Smooth muscle cell of the brain vasculature (primary cell): Measurements from ENCODE around the gene ACTR1A.

Experiments
- DNase-seq: peaks from one replicate; pipeline ENCODE4 v3.0.0-alpha.2; 2012; ENCODE audit warnings: low read depth, low spot score

The ACTR1A gene

DNA sequence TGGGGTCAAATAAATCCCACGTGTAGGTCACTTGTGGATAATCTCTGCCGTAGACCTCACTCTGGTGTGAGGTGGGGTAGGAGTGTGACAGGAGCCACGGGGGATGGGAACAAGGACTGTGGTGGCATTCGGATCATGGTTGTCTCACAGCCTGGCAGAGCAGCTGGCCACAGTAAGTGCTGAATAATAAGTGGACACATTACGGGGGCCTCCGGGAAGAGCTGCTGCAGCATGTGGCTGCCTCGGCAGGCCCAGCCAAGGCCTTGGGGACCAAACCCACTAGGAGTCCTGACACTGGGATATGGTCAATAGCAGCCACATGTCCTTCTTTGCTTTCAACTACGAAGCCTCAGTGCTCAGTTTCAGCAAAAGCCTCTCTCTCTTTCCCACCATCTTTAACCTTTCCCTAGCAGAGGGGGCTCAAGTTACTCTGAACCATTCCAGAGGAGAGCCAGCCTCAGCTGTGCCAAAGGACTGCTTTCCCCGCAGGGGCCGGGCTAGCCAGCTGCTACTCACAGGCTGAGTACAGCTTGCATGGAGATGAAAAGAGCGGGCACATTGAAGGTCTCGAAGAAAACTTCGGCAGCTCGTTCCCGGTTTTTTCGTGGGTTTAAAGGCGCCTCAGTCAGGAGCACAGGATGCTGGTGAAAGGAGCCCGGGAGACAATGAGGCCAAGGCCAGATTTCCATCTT is 17.3 kb downstream of the ACTR1A start:
- no peak for DNase-seq

DNA sequence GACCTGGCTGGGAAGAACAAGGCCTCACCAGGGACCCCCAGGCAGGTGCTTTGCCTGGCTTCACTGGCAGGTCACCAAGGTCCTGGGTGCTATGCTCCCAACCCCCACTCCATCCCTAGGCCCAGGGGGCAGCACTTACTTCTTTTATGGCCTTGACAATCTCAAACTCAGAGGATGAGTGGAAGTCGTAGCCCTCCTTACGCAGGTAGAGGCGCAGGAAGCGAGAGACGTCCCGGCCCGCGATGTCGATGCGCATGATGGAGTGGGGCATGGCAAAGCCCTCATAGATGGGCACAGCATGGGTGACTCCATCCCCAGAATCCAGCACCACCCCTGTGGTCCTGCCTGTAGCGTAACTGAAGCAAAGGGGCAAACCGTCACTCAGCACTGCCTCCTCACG is 18.5 kb downstream of the ACTR1A start:
- DNase-seq: no peak

DNA sequence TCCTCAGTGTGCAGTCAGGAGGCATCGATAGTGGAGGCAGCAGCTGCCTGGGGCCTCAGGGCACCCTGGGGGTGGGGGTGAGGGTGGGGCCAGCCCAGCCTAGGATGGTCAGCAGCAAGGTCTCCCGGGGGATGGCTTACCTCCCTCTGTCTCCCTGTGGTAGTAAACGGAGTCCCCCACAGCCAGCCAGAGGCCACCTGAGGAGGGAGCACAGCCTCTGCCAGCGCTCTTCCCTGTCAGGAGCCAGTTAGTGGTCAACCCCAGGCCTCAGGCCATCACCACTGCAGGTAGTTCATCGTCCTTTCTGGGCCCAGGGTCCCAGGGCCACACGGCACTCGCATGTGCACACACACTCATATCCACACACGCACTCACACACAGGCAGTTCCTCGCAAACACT is 22.1 kb downstream of the ACTR1A start:
- no peak for DNase-seq

DNA sequence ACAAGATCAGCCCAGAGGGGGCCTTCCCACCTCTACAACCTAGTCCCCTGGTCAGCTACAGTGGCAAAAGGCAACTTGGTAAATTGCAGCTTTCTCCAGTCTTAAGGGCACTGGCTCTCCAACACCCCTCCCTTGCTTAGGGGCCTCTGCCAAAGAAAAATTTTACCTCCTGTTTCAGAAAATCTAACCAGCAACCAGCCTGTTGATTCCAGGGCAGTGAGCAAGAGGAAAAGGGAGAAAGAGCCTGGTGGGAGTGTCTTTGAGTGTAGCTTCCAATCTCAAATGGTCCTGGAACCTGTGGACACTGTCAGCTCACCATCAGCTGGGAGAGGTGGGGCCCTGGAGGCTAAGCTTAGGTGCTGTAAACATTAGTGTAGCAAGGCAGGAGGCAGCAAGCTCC is 22.9 kb downstream of the ACTR1A start:
- DNase-seq: no peak

DNA sequence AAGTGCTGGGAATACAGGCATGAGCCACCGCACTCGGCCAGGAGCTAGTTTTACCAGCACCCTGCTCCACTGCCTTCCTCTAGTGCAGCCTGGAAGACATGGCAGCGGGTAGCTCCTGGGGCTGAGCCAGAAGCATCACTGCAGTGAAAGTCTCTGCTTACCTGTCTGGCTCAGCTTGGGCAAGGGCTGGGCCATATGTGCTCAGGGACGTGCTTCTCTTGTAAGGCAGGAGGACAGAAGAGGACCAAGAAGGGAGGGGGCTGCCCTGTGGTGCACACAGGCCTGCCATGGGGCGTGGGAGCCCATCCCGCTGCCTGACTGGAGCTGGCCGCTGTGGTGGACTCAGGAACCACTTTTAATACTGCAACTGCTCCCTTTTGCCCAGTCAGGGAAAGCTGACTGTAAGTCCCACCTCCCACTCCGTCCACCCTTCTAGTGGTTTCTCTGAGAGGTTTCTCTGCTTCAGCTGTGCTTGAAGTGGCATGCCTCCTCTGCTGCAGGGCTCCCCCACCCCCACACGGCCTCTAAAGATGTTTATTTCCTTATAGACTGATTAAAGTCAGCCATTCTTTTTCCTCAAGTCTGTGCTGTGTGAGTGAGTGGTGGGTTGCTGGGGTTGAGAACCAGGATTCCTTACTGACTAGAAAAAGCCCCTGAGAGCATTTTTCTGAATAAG is 25.9 kb downstream of the ACTR1A start:
- no peak for DNase-seq

DNA sequence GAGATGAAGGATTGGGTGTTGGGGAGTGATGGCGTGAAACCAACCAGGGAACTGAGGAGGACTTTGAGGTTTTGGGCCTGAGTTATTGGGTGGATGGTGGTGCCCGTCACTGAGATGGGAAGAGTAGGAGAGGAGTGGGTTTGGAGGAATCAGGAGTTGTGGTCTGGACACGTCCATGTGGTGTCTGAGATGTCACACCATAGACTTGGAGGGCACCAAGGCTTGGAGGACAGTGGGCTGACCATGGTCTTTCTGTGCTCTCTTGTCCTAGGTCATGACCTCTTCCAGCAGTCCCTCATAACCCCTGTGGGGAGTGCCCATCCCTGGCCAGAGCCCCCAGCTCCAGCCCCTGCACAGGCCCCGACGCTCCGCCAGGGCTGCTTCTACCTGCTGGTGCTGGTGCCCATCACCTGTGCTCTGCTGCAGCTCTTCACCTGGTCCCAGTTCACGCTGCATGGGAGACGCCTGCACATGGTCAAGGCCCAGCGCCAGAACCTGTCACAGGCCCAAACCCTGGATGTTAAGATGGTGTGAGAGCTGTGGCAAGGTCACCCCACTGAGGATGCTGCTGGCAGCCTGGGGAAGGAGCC is 27.0 kb downstream of the ACTR1A start:
- no peak for DNase-seq

DNA sequence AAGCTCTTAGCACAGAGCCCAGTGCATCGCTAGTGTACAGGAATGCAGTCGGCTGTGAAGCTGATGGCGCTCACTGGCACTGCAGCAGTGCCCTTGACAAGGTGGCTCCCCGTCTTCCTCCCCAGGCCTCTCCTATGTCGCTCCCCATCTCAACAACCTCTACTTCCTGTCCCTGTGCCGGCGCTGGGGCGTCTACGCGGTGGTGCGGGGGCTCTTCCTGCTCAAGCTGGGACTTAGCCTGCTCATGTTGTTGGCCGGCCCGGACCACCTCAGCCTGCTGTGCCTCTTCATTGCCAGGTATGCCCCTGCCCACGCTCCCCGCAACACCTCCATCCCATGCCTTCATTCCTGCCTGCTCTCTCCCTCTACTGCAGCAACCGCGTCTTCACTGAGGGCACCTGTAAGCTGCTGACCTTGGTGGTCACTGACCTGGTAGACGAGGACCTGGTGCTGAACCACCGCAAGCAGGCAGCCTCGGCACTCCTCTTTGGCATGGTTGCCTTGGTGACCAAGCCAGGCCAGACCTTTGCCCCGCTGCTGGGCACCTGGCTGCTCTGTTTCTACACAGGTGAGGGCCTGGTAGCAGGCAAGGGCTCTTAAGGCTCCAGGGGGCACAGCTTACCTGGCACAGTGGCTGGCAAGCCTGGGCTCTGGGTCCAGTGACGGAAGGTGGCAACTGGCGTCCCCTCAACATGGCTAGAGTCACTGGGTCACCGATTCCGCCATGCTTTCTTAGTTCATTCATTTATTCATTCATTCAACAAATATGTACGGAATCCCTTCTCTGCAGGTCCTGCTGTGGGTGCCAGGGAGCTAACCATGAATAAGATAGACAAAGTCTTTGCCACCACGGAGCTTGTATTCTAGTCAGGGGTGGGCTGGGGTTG is 28.8 kb downstream of the ACTR1A start:
- no peak for DNase-seq

DNA sequence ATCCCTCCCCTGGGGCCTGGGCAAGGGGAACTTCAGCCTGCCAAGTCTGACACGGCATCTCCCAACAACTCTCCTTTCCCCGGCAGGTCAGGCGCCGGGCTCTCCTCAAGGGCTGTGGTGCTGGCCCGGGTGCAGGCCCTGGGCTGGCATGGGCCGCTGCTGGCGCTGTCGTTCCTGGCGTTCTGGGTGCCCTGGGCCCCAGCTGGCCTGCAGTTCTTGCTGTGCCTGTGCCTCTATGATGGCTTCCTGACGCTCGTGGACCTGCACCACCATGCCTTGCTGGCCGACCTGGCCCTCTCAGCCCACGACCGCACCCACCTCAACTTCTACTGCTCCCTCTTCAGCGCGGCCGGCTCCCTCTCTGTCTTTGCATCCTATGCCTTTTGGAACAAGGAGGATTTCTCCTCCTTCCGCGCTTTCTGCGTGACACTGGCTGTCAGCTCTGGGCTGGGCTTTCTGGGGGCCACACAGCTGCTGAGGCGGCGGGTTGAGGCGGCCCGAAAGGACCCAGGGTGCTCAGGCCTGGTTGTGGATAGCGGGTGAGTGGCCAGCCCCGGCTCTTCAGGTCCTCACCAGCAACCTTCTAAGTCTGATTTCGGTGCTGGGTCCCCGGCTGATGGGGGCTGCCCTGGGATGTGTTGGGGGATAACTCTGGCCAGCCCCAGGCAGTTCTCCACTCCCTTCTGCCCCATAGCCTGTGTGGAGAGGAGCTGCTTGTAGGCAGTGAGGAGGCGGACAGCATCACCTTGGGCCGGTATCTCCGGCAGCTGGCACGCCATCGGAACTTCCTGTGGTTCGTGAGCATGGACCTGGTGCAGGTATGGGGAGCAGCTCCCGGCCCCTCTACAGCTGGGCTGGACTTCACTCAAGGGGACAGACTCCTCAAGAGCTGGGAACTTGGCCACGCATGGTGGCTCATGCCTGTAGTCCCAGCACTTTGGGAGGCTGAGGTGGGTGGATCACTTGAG is 31.6 kb downstream of the ACTR1A start:
- DNase-seq: no peak

DNA sequence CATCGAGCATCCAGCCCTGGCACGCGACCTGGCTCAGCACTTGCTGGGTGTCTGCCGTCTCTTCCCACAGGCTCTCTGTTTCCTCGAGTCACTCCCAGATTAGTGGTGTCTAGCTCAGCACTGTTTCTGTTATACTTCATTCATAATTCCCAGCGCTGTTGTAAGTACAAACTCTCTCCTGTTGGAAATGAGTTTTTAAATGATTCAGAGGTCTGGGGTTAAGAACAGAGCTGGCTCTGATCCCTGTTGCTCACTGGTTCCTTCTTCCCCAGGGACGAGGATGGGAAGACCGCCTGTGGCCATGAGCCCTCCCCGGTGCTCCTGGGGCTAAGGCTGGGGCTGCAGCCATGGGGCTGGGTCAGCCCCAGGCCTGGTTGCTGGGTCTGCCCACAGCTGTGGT is 33.8 kb downstream of the ACTR1A start:
- DNase-seq: no peak

DNA sequence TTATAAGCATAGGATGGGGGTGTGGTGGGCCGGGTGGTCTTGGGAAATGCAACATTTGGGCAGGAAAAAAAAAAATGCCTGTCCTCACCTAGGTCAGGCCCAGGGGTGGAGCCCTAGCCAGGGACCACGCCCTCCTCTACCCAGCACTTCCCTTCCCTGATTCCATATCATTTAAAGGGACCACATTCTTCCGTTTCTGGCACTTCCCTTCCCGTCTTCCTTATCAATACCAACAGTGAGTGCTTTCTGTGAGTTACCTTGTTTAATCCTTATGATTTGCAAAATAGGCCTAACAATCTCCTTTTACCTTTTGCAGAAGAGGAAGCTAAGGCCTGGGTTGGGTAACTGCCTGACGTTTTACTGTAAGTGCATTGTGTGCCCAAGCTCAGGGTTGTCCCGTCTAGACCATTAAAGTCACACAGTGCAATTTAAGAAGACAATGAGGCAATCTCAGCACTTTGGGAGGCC is 34.5 kb downstream of the ACTR1A start:
- no peak for DNase-seq

DNA sequence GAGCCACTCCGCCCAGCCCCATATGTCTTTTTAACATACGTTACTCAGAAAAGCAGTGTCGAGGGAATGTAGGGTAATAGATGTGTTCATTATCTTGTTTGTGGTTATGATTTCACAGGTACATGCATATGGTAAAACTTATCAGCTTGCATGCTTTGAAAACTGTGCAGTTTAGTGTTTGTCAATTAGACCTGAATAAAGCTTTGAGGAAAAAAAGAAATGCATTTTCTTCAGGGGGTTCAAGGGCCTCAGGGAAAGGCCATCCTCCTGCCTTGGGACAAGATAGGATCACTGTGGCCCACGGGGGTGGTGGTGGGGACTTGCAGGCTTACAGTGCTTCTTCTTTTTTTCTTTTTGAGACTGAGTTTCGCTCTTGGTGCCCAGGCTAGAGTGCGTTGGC is 35.2 kb downstream of the ACTR1A start:
- no peak for DNase-seq

DNA sequence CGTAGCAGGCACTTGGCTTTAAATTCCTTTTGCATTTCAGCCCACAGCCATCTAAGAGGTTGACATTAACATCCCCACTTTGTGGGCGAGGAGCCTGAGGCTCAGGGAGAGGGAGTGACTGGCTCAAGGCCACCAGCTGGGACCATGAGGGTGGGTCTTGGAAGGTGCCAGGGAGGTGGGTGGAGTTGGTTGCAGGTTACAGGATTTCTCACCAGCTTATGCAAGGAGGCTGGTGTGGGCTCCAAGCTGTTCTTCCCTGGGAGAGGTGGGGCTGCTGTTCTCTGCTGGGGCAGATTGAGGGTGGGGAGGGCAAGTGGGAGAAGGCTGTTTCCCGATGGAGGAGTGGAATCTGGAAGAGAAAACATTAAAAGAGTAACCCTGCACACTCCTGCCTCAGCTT is 37.0 kb downstream of the ACTR1A start:
- DNase-seq: no peak

DNA sequence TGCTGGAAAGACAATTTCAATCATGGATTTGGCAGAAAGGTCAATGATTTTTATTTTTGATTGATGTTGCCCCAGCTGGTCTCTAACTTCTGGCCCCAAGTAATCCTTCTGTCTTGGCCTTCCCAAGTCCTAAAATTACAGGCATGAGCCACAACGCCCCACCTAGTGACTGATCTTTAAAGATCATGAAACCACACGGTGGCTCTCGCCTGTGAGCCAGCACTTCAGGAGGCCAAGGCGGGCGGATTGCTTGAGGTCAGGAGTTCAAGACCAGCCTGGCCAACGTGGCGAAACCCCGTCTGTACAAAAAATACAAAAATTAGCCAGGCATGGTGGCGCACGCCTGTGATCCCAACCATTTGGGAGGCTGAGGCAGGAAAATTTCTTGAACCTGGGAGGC is 38.5 kb downstream of the ACTR1A start:
- no peak for DNase-seq

DNA sequence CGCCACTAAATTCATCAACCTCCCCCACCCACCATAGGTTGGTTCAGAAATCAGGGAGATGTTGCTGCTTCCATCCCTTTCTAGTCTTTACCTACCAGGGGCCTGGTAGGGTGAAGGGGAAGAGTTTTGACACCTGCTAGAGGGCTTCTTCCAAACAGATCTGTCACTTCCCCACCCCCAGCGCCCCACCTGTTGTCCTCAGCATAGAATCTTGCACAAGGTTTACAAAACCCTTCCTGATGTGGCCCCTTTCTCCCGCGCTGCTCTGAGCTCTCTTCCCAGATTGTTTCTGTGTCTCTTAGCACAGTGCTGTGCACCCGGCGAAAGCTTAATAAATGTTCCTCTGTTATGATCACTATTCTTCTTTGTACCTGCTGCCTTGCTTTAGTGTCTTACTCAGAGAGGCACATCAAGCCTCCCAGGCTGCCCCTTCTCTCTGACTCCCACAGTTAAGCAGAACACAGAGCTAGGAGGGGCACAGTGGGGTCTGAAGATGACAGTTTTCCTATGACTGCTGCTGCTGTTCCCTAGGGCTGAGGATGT is 39.9 kb downstream of the ACTR1A start:
- DNase-seq: no peak

DNA sequence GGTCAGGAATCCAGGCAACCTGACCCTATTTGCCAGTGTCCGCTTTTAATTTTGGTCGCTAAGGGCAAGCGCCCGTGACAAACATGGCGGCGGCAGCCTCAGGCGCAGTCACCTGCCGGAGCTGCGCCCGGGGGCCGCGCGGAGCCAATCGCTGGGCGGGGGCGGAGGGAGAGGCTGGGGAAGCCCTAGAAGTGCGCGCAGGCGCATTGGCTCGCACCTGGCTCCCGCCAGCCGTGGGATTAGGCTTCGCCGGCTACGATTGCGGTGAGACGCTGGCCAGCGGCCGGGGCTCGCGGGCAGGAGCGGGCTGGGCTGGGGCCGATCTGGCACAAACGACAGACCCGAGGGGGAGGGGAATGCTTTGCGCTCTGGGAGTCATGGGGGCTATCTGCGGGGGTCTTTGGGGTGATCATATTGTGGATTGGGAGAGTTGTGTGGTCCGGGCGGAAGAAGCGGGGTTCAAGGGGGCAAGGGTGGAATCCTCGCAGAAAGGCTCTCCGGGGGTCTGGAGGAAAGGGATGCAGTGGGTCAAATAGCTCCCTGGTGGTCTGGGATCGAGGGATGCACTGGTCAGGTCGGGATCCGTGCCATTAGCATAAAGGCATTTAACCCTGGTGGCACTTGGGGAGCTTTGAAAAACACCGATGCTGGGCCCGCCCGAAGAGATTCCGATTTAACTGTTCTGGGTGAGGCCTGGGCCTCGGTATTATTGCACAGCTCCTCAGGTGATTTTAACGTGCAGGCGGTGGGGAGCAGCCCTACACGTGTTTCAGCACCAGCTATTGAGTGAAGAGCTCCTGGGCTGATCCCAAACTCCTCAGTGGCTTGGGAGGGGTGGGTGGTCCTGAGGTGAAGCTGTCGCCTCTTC is 41.1 kb downstream of the ACTR1A start:
- no peak for DNase-seq

DNA sequence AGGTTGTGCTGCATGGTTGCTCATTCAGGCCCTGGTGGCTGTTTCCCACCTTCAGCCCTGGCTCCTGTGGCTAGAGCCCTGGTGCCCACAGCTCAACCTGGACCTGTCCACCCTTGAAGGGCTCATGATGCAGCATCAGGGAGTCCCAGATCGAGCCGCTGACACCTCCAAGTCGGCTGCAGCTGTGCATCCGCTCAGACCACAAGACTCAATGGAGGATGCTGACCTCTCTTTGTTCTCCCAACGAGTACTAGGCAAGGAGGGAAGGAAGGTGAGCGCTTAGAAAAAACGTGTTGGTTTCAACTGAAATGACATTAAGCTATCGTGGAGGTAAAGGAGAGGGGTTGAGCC is 41.7 kb downstream of the ACTR1A start:
- DNase-seq: no peak

DNA sequence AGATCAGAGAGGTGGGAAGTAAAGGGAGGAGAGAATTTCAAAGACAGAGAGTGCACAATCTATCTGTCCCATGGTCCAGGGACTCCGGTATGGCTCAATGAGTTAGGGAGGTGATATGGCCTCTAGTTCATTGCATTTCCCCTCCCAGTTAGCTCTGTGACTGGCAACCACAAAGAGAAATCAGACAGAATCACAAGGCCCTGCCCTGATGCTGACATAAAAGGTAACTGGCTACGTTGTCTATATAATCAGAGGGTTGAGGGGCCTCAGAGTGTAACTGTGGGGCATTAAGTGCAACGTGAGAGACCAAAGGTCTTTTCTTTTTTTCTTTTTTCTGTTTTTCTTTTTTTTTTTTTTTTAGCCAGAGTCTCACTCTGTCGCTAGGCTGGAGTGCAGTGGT is 43.9 kb downstream of the ACTR1A start:
- DNase-seq: no peak

DNA sequence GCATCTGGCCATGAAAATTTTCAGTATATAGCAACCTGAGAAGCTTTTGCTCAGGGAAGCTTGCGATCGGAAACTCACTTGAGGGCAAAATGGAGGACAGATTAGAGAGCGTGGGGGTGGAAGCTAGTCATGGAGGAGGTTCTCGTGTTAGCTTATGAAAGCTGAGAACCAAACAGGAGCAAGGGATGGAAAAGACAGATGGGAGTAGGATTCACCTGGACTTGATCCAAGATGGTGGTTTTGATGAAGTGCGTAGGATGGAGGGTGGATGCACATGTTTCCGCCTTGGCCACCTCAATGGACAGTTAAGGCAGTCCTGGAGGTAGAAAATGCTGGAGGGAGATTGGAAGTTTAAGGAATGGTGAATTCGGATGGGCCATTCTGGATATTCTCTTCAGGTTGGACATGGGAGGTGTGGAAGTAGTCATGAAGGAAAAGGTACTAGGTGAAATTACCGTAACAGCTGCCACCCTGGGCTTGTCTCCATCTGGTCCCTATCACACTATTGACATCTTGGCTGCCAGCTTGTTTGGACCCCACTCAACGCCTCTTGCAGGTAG is 44.8 kb downstream of the ACTR1A start:
- DNase-seq: no peak

DNA sequence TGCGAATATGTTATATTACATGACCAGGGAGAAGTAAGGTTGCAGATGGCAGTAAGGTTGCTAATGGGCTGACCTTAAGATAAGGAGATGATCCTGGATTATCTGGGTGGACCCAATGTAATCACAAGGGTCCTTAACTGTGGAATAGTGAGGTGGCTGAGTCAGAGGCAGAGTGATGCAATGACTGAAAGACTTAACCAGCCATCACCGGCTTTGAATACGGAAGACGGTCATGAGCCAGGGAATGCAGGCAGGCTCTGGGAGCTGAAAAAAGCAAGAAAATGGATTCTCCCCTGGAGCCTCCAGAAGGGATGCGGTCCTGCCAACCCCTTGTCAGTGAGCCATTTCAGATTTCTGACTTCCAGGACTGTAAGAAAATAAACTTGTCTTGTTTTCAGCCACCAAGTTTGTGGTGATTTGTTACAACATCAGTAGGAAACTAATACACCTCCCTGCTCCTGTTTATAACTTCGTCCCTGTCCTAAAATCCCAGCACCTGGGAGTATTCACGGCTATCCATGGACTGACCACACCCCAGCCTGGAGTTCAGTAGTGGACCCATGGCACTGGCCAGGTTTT is 46.5 kb downstream of the ACTR1A start:
- DNase-seq: no peak
